TTC549 (cell line): ENCODE data around the gene NCOR1.

Experiments used
- FAIRE-seq: peaks from 2 replicates; lab custom pipeline; 2012; peaks lifted over from hg19 to GRCh38; lab: Jason Lieb, UNC

NCOR1 gene

DNA sequence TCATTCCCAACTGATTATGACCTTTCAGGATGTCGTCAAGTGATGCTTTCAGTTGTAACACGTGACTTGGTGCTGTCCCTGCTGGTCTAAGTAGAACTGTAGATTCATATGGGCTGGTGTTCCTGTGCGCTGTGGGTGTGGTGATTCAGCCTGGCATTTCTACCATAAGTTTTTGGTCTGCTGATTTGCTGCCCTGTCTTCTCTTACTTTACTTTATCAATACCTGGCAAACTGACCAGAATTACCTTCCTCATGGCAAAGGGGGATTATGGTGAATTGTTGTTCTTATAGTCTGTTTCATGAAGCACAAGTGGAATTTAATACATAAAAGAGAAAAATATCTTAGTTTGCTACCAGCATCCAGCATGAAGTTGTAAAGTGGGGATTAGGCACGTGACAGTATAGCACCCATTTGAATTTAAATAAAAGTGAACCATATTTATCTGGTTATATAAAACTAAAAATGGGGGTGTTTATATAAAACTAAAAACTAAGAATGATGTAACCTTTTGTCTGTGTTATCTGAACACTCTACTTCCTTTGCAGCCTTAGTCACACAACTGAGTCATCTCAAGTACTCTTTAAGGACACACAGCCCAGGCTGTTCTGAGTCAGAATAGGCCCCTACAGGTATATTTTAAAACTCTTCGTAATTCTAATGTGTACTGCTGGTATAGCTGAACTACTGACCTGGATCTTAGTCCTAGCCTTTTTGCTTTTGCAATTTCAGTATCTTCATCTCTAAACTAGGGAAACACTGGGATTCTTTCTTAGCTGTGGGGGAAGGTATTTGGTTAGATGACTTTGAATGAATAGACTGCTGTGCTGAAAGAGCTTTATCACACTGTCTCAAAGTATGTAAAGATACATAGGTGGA, 187.4 kb downstream of the NCOR1 start:
- no peak for FAIRE-seq

DNA sequence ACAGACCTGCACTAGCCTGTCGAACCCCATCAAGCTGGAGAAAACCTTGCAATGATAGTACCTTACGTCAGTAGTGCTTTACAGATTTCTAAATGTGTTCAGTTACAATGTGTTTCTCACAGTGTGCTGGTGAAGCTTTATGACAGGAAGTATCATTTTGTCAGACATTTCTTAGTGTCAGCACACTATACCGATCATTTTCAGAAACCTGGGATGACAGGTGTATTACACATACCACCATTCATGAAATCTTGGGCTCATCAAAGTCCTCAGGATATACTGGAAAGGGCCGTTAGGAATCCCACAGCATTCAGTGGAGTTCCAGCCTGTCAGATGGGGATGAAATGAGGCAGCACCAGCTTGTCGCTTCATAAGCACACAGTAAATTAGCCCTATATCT, 188.4 kb downstream of the NCOR1 start:
- FAIRE-seq, result no peak

DNA sequence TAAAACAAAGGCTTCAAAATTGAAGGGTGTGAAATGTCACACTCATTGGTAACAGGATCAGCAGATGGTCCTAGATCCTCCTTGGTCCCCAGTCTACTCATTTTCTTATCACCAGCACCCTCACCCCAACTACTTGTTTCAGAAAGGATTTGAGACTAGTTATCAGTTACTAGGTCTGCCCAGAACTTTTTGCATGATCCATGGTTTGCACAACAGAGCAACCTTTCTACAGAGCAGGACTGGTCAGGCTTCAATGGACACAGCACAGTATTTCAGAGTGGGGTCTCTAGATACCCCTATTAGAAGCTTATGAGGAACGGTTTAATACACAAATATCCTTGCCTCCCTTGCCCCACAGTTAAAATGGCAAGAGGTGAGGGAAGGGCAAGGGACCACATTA, 190.1 kb downstream of the NCOR1 start:
- no peak for FAIRE-seq

DNA sequence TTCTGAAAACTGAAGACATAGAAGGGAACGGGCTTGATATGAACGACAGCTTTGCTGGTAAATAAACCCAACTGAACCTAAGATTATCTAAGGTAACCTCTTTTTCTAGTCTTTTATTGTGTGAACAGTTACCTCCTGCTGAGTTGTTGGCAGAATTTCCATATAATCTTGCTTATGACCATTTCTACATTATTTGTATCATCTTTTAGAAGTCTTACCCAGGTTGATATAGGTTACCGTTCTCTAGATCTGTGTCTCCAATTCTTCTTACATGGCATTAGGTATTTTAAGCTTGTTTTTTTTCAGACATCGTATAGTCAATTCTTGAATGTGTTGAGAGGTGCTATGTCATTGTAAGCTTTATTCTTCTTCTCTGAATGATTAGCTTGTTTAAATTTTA, 191.5 kb downstream of the NCOR1 start:
- FAIRE-seq, result no peak

DNA sequence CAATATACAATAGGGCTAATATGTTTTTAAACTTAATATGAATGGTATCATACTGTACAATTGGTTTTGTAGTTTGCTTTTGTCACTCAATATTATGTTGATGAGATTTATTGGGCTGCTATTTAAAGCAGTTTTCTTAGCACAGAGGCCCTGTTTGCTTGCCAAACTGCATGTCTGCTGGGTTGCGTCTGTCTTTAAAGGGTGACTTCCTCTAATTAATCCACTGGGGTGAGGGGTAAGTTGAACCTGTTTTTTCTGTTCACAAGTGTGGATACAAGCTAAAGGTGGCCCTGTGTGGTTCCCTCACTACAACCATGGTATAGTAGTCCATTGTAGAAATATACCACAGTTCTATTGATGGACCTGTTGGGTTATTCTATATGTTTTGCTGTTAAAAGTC, 196.0 kb downstream of the NCOR1 start:
- no peak for FAIRE-seq

DNA sequence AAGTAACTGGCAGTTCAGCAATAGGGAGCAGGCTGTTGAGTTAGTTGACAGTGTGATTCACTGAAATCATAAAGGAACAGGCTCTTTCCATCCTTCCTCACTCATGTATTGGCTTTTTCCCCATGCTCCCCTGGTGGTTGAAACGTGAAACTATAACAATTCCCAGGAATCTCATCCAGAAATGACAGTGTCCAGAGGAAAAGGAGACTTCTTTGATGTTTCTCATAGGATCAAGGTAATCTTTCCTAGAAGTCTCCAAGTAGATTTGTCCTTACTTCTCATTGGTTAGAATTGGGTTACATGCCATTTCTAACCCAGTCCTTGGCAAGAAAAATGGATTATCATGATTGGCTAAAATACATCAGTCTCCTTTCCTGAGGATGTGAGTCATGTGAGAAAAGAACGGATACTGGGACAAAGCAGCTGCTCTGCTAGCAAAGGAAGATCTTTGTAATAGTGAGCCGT, 201.4 kb downstream of the NCOR1 start:
- peak; percentile 5 for FAIRE-seq

DNA sequence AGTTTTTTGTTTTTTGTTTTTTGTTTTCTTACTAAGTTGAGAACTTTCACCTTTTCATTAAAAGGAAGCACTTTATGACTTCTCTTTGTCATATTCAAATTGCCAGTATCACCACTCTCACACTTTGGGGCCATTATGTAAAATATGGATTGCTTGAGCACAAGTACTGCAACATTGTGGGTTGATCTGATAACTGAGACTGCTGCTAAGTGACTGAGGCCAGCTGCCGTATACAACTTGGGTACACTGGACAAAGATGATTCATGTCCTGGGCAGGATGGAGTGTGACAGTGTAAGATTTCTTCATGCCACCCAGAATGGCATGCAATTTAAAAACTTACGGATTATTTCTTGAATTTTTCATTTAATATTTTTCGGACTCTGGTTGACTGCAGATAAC, 207.9 kb downstream of the NCOR1 start:
- FAIRE-seq, result no peak

DNA sequence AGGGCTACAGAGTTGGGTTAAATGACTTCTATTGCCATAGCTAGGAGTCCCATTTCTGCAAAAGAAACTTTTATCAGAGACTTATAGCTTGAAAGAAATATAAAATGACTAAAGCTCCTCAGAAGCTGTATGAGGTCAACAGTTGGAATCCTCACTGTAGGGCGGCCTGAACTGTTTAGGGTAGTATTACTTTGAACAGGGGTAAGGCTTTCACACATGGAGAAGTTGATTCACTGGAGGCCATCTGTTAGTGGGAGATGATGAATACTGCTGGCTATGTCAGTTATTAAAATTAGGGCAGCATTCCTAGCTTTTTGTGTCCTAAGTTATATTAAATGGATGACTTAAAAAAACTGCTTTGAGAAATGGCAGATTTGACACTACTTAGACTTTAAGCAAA, 209.7 kb downstream of the NCOR1 start:
- no peak for FAIRE-seq

DNA sequence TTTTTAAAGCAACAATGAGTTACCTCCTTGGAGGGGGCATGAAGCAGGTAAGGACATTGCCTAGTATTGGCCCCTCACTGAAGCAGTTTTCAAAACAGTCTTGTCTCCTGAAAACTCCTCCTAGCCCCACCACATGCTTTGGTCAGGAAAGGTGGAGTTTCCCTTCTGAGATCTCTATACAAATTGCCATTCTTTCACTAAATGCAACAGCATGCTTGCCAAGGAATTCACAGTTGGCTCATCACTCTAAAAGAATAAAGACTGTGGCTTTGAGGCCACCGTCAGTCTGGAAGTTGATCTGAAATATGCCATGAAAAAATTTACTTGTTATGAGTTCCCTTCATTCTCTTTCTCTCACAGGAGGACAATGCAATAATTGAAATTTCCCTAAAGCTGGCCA, 211.5 kb downstream of the NCOR1 start:
- FAIRE-seq, result no peak

DNA sequence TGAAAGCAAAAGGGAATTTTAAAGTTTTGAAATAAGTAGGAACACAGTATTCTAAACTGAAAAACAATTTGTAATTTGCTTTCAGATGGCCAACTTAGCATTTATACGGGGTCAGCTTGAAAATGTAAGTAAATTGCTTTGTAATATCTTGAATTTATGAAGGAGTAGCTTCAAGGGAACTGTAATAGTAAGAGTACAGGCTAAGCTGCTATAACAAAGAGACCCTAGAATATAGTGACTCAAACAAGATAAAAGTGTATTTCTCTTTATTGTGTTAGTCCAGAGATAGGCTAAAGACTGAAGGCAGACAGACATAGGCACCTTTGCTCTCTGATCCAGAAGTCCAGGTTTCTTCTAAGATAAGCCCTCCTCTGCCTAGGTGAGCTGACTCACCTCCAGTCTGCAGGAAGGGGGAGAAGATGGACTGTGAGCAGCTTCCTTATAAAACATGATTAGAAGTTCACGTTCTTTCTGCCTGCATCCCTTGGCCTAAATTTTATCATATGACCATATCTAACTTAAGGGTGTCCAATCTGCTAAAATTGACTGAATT, 212.6 kb downstream of the NCOR1 start:
- FAIRE-seq, result no peak

DNA sequence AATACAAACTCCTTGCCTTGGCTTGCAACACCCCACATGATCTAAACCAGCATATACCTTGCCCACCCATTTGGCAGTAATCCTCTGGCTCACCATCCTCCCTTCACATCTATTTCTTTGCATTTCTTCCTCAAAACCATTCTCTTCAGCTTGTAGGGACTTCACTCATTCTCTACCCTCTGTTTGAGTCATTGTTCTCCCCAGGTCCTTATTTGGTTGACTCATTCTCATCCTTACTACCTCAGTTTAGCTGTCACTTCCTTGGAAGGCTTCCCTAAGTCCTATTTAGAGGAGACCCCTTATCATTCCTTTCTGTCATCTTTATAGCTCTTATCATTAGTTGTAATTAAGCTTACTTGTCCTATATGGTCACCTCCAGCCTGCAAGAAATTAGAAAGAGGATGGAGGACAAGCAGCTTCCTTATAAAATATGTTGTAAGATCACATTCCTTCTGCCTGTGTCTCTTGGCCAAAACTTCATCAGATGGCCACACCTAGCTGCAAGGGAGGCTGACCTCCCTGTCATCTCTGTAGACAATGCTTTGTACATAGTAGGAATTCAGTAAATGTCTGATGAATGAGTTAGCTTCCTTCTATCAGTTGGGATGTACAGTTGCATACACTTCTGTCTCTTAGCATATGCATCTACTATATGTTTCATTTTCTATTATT, 214.0 kb downstream of the NCOR1 start:
- FAIRE-seq, result no peak

DNA sequence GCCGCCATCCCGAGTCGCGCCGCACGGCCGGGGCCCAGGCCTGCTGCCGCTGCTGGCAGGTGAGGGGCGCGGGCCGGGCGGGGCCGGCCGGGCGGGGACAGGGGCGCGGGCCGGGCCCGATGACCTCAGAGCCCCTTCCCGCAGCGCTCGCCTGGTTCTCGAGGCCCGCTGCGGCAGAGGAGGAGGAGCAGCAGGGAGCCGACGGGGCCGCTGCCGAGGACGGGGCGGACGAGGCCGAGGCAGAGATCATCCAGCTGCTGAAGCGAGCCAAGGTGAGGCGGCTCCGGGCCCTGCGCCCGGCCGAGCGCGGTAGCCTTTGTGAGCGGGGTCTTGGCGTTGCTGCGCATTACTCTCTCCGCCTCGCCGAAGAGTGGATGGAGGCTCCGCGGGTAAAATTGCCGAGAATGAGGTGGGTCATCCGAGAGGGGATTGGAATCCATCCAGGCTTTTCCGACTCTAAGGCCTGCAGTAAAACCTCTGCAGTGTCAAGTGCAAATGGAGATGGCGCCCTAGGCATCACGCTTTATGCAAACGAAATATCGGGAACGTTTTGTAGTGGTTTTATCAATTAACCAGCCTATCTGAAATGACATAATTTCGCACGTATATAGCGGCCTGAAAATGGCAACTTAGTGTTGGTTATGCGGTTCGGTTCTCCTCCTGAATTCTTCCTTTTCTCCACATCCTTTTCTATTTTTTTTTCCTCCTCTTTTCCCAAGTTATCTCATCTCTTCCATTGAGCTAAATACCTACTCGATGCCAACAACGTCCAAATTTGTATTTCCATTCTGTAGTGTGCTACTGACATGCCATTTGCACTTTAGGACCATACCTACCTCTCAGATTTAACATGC, 215.1 kb downstream of the NCOR1 start:
- no peak for FAIRE-seq

DNA sequence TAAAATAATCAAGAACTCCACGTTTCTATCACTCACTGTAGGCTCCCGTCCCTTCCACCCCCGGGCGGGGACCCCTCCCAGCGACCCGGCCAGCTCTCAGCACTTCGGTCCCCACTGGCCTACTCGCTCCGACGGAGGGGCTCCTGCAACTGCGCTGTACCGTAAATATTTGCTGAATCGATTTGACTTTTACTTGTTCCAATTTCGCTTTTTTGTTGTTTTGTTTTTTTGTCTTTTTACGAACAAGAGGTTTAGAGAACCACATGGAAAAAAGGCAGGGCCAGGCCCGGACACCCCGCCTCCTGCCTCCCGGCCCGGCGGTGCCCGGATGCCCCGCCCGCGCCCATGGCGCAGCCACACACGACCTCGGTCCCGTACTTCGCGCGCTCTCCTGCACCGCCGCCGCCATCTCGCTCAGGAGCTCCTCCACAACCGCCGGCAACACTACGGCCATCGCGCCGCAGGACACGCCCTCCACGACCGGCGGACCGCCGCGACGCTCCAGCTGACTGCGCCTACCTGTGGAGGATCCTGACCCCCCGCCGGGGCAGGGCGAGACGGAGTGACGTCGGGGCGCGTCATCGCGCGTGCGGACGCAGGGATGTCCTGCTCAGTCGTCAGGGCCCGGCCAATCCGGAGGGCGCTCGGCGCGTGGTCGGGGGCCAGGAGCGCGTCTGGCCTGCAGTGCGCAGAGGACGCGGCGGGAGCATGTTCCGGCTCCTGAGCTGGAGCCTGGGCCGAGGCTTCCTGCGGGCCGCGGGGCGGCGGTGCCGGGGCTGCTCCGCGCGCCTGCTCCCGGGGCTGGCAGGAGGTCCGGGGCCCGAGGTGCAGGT, 216.0 kb downstream of the NCOR1 start, which contains the start of the genes TTC19 and ZSWIM7:
Gene TTC19 (plus strand): TSS at position 684 of the 833 bp plus-strand sequence. CDS start 25 bp downstream, at position 709.
Gene ZSWIM7 (minus strand): TSS at position 564 of the 833 bp plus-strand sequence. CDS start 110 bp downstream, at position 454.
- no peak for FAIRE-seq

DNA sequence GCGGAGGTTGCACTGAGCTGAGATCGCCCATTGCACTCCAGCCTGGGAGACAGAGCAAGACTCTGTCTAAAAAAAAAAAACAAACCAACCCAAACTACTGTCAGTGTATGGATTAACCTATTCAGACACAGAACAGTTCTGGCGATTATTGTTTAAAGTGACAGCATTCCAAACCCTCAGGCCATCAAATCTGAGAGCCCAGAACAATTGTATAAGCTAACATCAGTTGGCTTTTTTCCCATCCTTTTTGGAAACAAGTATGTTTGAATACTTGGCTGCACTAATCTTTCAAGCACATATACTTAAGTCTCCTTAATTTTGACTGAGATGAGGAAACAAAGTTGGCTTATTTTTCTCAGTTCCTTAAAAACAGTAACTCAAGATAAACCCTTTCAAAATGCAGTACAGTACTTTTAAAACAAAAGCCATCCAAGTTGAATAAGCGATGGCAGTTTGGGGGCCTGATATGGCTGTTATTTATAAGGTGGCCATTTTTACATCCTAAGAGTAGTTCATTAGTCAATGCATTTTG, 217.2 kb downstream of the NCOR1 start:
- FAIRE-seq, result no peak

DNA sequence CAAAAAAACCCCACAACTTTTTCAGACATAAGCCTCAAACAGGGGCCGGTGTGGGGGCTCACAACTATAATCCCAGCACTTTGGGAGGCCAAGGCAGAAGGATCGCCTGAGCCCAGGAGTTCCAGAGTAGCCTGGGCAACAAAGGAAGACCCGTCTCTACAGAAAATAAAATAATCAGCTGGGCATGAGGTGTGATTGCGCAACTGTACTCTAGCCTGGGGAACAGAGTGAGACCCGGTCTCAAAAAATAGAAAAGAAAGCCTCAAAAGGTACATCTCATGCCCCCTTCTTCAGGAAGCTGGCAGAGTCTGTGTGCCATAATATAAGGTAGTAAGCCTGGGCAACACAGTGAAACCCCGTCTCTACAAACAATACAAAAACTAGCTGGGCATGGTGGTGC, 219.0 kb downstream of the NCOR1 start:
- no peak for FAIRE-seq

DNA sequence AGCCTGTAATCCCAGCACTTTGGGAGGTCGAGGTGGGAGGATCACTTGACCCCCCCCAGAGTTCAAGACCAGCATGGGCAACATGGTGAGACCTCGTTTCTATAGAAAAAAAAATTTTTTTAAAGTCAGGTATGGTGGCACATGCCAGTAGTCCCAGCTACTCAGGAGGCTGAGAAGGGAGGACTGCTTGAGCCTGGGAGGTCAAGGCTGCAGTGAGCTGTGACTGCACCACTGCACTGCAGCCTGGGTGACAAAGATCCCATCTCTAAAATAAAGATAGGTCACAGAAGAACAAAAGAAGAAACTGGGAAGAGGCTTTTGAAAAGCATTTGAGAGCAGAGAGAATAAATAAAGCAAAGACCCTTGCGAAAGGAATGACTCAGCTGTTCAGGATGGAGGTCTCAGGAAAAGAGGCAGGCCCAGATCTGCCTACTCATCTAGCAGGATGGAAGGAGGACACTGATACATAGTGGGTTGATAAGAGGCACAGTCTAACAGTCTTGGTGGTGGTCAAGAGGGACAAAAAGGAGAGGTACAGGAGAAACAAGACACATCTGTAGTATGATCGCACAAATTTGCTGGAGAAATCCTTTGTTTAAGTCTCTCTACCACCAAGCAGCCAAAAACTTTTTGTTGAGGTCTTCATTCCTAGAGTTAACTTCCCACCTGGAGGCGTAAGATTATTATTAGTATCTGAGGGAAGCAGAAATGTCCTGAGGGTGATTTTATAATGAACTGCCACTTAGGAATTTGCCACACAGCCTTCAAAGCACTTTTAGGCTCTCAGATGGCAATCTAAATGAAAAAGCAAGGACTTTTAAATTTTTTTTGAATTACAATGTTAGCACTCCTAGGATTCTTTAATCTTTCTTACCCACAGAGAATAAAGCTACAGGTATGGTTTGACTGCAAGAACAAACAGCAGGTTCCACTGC, 233.4 kb downstream of the NCOR1 start:
- FAIRE-seq, result no peak

DNA sequence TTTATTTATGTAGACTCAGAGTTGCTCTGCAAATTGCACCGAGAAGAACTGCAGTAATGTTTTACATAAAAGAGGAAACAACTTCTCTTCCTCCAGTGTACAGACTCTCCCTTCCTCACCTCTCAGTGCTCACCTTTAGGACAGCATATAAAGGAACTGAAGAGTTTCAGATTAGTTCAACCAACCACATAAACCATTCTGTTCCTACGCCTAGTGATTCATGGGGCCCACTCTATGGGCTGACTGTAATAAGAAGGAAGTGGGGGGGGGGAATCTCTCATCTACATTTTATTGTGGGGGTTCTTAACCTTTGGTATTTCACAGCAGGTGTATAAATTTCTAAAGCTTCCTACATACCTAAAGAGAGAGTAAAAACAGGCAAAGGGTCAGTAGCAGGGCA, 234.1 kb downstream of the NCOR1 start:
- no peak for FAIRE-seq
